Mesothelial cell of epicardium (in vitro differentiated cells): Measurements from ENCODE around the gene GAS2L2. TPM values are rescaled to one million over a fixed set of nuclear protein-coding genes. Genes with fewer than 3 reads are reported as not detected.

Experiments used
- DNase-seq, 2 experiments: peaks; one replicate each; pipeline ENCODE4 v3.0.0; 2021; ENCODE audit warnings: low spot score in 2 of 2; ENCODE audit not compliant: unreplicated experiment in 2 of 2
- H3K27ac Mint-ChIP-seq: 2 replicates; pipeline ENCODE4 v1.8.0; 2021; ENCODE audit warnings: mixed read lengths
- H3K27me3 Mint-ChIP-seq: 2 replicates; pipeline ENCODE4 v1.8.0; 2021; ENCODE audit warnings: low read depth, mixed read lengths
- H3K36me3 Mint-ChIP-seq: 2 replicates; pipeline ENCODE4 v1.8.0; 2021; ENCODE audit warnings: mixed read lengths
- H3K4me1 Mint-ChIP-seq: 2 replicates; pipeline ENCODE4 v1.8.0; 2021; ENCODE audit warnings: mixed read lengths
- H3K4me3 Mint-ChIP-seq: 2 replicates; pipeline ENCODE4 v1.8.0; 2021; ENCODE audit warnings: mild to moderate bottlenecking, moderate library complexity, mixed read lengths
- H3K9me3 Mint-ChIP-seq: 2 replicates; pipeline ENCODE4 v1.8.0; 2021; ENCODE audit warnings: mixed read lengths
- CTCF ChIP-seq: fragments of 200-600 bp; sonication (generic); IDR thresholded peaks from one replicate; pipeline ENCODE4 v1.5.0; 2021; ENCODE audit warnings: antibody characterized with exemption; ENCODE audit not compliant: unreplicated experiment
- total RNA-seq: library from RNA; stranded (reverse); gene quantifications from 3 replicates; pipeline ENCODE4 v1.2.1, GENCODE V29; 2021

GAS2L2 gene
- total RNA-seq, 1 donor from 2014 or later = 0.11 TPM

- Mint-ChIP-seq H3K4me3 (no peak overlapping the region), H3K4me1 (peaks cover 8% of the 10 kb centered on the region), H3K36me3 (no peaks in the 10 kb centered on the region), H3K27ac (no peak overlapping the region), H3K9me3 (no peaks in the 10 kb centered on the region), H3K27me3 (peaks cover 61% of the 10 kb centered on the region)
- TF ChIP-seq CTCF = no peak
- DNase-seq = no peak
Observed at GRCh38 chr17:35744830-35745229, 8.2 kb downstream of the GAS2L2 start.

GRCh38 chr17:35743626-35744328 lies 9.3 kb downstream of the GAS2L2 start:
- no peak for TF ChIP-seq CTCF
- Mint-ChIP-seq H3K4me3 (no peak overlapping the region), H3K27ac (no peak overlapping the region), H3K4me1 (peaks cover 5% of the 10 kb centered on the region), H3K36me3 (no peaks in the 10 kb centered on the region), H3K9me3 (no peaks in the 10 kb centered on the region), H3K27me3 (peaks cover 56% of the 10 kb centered on the region)
- DNase-seq = peak in 1 of 2 experiments; percentile 72

- H3K9me3 Mint-ChIP-seq = no peaks in the 10 kb centered on the region
- no peak for TF ChIP-seq CTCF
- H3K4me3 Mint-ChIP-seq = no peak overlapping the region
- no peak overlapping the region for H3K27ac Mint-ChIP-seq
- peaks cover 51% of the 10 kb centered on the region for H3K27me3 Mint-ChIP-seq
- H3K4me1 Mint-ChIP-seq = peaks cover 5% of the 10 kb centered on the region
- no peak for DNase-seq
- no peaks in the 10 kb centered on the region for H3K36me3 Mint-ChIP-seq
Observed at GRCh38 chr17:35742896-35743477, 10.1 kb downstream of the GAS2L2 start.

- Mint-ChIP-seq H3K4me3 (no peak overlapping the region), H3K9me3 (no peaks in the 10 kb centered on the region), H3K4me1 (peaks cover 5% of the 10 kb centered on the region), H3K36me3 (no peaks in the 10 kb centered on the region), H3K27me3 (peaks cover 51% of the 10 kb centered on the region), H3K27ac (no peak overlapping the region)
- TF ChIP-seq CTCF = no peak
- no peak for DNase-seq
Observed at GRCh38 chr17:35742496-35742895, 10.5 kb downstream of the GAS2L2 start.

GRCh38 chr17:35740997-35741931 lies 11.8 kb downstream of the GAS2L2 start:
- TF ChIP-seq CTCF = no peak
- H3K36me3 Mint-ChIP-seq = no peaks in the 10 kb centered on the region
- DNase-seq = no peak
- H3K4me1 Mint-ChIP-seq = peaks cover 5% of the 10 kb centered on the region
- no peaks in the 10 kb centered on the region for H3K9me3 Mint-ChIP-seq
- H3K4me3 Mint-ChIP-seq = peak overlapping the region; percentile 36
- H3K27ac Mint-ChIP-seq = no peak overlapping the region
- H3K27me3 Mint-ChIP-seq = peaks cover 47% of the 10 kb centered on the region
